GM15510 (cell line): ENCODE data around the gene TMEM156.

Experiments
- POLR2A ChIP-seq: IDR thresholded peaks from 3 replicates; pipeline ENCODE4 v1.6.1; 2011; ENCODE audit warnings: borderline replicate concordance; ENCODE audit not compliant: insufficient read length; ENCODE audit errors: extremely low read depth

The TMEM156 gene

DNA sequence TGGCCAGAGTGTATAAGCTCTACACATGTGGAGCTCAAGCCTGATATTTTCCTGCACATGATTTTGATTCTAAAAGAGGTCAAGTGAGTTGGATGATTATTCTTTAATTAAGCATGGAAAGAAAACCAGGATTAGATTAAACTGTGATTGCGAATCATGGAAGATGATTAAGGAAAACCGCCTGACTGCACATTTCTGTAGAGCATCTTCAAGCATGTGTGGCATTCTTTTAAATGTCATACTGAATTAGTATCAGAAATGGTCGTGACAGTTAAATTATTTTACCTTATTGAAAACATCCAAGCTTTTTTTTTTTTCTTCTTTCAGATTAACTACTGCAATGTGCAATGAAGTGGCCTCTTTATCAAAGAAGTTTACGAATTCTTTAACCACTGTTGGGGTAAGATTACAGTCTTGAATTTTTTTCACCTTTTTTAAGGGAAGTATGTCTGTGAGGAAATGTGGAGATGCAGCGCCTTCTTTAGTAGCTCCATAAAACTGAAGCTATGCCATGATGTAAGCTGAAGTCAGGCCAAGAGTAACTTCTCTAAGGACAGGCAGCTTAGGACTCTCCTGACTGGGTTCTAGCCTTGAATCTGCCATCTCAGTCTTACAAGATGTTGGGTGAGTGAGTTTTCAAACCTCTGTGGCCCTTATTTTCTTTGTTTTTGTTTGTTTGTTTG, 96.7 kb downstream of the TMEM156 start:
- TF ChIP-seq POLR2A = no peak

DNA sequence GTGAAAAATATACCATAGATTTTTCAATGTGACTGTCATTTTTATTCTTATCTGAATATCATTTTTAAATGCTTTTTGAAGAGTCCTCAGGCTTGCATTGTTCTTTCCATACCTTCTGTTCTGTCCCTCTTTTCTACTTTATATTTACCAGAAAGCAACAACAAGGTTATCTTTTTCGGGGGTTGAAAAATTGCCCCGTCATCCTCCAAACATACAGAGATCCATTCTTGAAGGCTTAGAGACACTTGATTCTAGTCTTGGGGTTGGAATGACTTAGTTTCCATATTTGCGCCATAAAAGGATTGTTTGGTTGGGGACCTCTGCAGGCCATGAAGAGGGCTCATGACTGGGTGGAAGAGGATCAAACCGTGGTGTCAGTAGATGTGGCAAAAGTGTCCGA, 101.1 kb downstream of the TMEM156 start:
- TF ChIP-seq POLR2A = no peak

DNA sequence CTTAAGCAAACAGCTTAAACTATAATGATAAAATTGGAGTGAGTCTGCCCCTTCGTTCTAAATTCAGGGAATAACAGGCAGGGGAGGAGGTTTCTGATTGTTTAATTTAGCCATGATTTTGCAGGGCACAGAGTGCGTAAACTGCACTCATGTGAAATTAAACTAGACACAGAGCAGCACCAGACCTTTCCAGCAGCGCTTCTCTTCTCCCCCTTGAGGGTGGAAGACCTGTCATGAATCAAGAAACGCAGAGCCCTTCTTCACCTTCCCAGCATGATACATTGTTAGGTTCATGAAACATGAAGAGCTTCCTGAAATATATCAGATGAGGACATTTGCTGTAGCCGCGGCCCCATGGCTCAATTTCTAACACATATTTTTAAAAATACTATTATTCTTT, 101.5 kb downstream of the TMEM156 start:
- TF ChIP-seq POLR2A = no peak

- no peak for TF ChIP-seq POLR2A
Observed at GRCh38 chr4:38930204-38930603, 102.0 kb downstream of the TMEM156 start.

DNA sequence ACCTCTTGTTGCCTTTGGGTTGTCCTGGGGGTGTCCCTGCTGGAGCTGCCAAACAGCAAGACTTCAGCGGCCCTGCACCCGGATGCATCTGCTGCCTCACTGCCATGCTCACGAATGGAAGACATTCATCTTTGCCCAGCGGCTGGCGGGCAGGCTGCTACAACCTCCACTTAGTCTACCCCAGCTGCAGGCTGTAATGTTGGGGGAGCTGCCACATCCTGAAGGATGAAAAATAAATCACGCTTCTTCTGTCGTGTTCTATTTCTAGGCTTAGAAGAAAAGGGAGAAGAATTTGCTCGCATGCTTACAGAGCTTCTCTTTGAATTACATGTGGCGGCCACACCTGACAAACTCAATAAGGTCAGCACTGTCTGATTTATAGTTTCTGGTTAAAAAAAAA, 103.2 kb downstream of the TMEM156 start:
- TF ChIP-seq POLR2A = no peak

GRCh38 chr4:38928568-38928967, 103.6 kb downstream of the TMEM156 start:
- TF ChIP-seq POLR2A = no peak

GRCh38 chr4:38926896-38927295, 105.3 kb downstream of the TMEM156 start:
- TF ChIP-seq POLR2A = no peak

- no peak for TF ChIP-seq POLR2A
Observed at GRCh38 chr4:38925492-38926413, 106.5 kb downstream of the TMEM156 start.

DNA sequence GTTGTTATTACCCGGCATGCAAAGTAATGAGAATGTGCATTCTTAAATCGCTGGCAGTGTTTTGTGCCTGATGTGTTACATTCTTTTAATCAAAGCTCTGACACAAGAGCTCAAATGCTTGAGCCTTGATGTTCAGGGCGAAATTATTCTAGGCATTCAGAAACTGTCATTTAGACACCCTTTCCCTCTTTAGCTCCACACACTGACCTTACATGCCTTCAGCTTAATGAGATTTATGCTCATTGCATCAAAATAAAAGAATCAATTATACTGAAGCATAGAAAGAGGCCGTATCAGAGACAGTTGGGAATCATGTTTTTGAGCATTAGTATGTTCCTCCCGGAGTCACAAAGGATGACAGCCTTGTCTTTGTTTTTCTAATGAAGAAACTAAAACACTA, 107.9 kb downstream of the TMEM156 start:
- no peak for TF ChIP-seq POLR2A

GRCh38 chr4:38923746-38924145, 108.5 kb downstream of the TMEM156 start:
- TF ChIP-seq POLR2A = no peak

GRCh38 chr4:38921151-38921550, 111.1 kb downstream of the TMEM156 start:
- no peak for TF ChIP-seq POLR2A

DNA sequence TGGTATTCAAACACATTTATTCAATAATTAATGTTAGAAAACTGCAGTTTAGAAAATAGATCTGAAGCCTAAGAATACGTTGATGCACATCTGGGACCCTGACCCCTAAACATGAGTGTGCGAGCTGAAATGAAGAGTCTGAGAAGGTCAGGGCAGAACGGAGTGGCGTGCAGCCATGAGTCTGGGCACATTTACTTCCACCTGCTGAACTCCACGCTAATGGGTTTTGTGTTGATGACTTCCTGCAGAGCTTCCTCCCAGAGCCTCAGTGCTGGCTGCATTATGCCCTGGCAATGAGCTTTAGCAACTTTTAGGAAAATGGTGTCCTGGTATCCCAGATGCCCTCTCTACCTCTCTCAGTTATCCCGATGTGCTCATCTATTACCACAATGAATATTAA, 111.5 kb downstream of the TMEM156 start:
- no peak for TF ChIP-seq POLR2A

- TF ChIP-seq POLR2A = no peak
Observed at GRCh38 chr4:38920186-38920585, 112.0 kb downstream of the TMEM156 start.

GRCh38 chr4:38919494-38919893, 112.7 kb downstream of the TMEM156 start:
- no peak for TF ChIP-seq POLR2A

- no peak for TF ChIP-seq POLR2A
Observed at GRCh38 chr4:38917481-38918025, 114.7 kb downstream of the TMEM156 start.
